Renal cortical epithelial cell (primary cell): ENCODE measurements around the gene C3AR1. TPM values are rescaled to one million over a fixed set of nuclear protein-coding genes. Genes with fewer than 3 reads are reported as not detected.
"Not testable (repeated sequence)": the region's sequence is repeated elsewhere in the genome, so short reads cannot be mapped to it uniquely, and the experiment has no call there.

Experiments used
- DNase-seq: peaks from one replicate; pipeline ENCODE4 v3.0.0-alpha.2; 2011; ENCODE audit warnings: low read depth
- total RNA-seq: library from RNA; depleted of rRNA; stranded (reverse); fragments of >200 nt; gene quantifications from 2 replicates; pipeline ENCODE4 v1.2.3, GENCODE V29; 2014

Gene C3AR1
- 0.17 and 0.30 TPM in 2 replicates for total RNA-seq

DNA sequence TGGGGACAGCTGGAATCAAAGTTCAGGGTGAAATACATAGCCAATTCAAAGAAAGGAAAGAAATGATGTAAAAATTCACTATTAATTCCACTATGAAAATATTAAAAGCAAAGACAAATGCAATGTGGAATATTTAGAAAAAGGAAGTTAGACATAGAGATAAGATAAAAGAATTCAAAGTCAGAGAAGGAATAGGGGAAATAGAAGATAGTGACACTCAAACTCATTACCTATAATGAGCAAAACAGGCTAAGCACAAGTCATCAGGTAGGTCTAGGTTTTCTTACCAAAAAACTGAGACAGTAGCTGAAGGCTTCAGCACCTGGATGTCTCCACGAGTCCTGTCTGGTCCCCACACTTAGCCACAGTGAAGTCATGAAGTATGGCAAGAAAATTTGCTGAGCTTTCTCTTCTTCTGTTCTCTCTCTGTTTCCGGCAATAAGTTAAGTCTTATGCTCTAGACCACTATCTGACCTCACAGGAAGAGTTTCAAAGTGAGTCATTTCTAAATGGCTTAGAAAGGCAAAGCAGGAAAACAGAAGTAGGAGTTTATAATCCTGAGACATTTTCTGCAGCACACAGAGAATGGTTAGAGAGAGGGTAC, at the start of gene C3AR1:
TSS of gene C3AR1 (minus strand) at position 369 of the 604 bp plus-strand sequence. CDS start 6,174 bp downstream, outside the sequence.
- peak; percentile 70 for DNase-seq

DNA sequence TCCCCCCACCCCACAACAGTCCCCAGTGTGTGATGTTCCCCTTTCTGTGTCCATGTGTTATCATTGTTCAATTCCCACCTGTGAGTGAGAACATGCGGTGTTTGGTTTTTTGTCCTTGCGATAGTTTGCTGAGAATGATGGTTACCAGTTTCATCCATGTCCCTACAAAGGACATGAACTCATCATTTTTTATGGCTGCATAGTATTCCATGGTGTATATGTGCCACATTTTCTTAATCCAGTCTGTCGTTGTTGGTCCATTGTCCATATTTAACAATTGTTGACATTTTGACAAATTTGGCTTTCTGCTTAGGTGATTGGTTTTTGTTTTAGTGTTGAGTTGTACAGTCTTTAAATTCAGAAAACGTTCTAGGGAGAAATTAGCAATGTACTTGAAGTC, 47.0 kb upstream of the C3AR1 start:
- not testable (repeated sequence) for DNase-seq

DNA sequence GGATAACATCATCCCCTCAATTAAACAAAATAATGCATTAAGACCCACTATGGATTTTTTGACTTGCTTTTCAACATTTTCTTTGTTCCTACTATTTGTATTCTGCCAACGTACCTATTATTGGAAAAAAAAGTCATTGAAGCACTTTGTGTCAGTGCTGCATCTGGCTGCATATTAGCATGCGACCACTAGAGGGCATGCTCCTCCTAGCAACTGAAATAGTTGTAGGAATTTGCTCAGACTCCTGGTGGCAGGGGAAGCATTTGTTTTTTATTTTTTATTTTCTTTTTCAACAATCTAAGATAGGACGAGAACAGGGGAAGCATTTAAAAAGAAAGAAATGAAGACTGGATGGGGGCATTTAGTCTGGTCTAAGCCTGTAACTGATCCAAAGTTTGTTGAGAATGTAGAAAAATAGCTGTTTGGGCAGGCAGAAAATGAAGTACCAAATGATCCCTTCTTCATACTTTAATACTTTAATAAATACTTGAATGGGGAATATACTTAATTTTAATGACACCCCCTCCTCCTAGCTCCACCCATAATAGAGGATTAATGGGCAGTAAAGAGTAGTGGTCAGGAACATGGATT, 42.7 kb upstream of the C3AR1 start:
- peak; percentile 74 for DNase-seq

DNA sequence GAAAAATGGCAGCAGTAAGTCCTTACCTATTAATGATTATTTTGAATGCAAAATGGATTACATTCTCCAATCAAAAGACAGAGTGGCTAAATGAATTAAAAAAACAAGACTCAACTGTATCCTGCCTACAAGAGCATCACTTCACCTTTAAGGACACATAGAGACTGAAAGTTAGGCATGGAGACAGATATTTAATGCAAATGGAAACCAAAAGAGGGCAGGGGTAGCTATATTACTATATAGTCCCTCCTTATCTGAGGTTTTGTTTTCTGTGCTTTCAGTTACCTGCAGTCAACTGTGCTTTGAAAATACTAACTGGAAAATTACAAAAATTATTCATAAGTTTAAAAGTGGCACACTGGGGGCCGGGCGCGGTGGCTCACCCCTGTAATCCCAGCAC, 33.1 kb upstream of the C3AR1 start:
- no peak for DNase-seq

DNA sequence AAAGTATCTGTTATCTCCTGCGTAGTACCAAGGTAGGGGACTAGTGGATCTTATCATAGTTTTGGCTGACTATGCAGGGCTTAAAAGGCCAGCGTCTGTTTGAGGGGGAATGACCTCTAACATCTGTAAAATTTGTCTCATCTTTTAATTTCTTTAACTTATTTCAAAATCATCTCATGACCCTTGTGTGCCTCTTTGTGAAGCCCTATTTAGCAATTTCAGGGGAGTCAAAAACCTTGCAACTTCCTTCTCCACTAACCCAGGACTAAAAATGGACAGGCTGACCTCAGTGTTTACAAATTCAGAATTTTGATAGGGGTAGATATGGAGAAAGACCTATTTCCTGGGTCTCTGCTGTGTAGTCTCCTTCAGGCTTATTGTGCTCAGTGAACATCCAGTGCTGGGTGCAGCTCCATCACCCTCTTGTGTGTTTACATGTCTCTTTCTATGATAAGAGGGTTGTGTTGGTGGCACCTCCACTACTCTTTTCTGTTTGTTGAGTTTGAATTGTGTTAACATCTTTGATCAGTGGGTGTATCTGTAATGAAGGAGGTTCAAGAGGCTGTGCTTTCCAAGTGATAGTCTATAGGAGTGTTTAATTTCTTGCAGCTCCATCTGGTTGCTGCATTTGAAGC, 30.2 kb upstream of the C3AR1 start:
- DNase-seq = no peak

DNA sequence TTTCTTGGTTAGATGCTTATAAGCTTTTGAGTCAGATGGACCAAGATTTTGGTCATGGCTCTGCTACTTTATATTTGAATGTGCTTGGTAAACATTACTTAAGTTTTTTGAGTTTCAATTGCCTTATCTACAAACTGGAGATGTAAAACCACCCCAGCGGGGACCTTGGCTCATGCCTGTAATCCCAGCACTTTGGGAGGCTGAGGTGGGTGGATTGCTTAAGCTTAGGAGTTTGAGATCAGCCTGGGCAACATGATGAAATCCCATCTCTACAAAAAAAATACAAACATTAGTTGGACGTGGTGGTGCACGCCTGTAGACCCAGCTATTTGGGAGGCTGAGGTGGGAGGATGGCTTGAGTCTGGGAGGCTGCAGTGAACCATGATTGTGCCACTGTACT, 27.1 kb upstream of the C3AR1 start:
- DNase-seq = no peak

DNA sequence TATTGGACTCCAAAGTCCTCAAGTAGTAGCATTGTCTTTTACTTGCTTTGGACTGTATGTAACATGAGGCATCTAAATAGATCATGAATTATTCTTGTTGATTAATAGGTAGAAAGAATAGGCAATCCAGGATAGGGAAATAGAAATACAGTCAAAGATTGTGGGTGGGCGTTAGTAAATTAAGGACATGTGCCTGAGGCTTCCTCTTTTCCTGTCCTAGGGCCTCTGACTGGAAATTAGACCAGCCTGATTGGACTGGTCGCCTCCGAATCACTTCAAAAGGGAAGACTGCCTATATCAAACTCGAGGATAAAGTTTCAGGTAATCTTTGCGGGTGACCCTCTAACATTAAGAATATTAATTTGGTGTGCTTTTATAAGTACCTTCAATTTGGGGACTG, 23.6 kb upstream of the C3AR1 start:
- DNase-seq = no peak

DNA sequence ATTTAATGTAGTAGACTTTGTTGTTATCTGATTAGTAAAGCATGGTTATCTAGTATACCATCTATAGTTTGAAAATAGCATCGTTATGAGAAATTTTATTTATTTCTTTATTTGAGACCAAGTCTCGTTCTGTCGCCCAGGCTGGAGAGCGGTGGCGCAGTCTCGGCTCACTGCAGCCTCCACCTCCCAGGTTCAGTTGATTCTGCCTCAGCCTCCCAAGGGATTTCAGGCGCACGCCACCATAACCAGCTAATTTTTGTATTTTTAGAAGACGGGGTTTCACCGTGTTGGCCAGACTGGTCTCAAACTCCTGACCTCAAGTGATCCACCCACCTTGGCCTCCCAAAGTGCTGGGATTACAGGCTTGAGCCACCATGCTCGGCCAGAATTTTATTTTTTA, 23.1 kb upstream of the C3AR1 start:
- DNase-seq = not testable (repeated sequence)

DNA sequence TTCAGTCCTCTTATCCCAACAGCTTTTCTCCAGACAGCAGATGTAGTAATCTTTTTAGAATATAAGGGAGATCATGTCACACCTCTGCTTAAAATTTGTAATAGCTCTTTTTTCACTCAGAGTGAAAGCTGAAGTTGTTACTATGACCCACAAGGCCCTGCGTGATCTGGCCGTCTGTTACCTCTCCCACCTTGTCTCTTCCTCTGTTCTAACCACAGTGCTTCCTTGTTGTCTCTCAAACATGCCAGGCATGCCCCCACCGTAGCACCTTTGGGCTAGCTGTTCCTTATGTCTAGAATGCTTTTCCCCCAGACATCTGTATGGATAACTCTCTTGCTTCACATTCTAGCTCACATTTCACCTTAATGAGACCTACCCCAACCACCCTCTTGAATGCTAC, 22.4 kb upstream of the C3AR1 start:
- DNase-seq = no peak

DNA sequence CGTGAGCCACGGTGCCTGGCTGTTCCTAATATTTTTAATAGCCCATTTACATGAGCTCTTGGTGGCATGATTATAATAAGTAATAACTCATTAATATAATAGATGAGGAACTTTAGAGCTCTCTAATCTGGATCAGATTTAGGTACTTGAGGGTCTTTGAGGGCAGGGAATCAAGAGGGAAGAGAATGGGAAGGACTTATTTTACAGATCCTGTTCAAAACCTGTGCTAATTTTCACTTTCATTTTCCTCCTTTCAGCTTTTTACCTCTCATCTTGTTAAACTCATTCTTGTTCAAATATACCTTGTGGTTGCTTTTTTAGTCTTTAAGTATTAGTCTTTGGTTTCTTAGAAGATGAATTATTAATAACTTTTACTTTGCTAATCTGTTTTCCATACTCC, 21.5 kb upstream of the C3AR1 start:
- DNase-seq = no peak

DNA sequence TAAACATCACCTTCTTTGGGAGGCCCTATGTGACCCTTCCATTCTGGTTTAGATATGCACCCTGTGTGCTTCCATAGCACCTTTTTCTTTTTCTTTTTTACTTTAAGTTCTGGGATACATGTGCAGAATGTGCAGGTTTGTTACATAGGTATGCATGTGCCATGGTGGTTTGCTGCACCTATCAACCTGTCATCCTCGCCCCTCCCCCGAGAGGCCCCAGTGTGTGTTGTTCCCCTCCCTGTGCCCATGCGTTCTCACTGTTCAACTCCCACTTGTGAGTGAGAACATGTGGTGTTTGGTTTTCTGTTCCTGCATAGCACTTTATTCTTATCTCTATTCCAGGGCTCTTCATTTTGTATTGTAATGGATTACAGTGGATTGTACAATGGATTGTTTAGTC, 18.2 kb upstream of the C3AR1 start:
- not testable (repeated sequence) for DNase-seq

DNA sequence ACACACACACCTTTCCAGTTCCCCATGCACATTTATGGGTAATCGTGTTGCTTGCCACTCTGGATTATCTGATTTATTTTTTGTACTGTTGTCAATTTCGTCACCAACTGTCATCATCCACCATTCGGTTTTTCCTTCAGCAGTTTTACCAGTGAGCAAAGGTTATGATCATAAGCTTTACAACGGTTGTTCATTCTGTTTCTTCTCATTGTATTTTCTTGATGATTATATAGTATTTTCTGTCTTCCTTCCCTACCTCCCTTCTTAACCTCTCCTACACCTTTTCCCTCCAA, 16.6 kb upstream of the C3AR1 start:
- no peak for DNase-seq

DNA sequence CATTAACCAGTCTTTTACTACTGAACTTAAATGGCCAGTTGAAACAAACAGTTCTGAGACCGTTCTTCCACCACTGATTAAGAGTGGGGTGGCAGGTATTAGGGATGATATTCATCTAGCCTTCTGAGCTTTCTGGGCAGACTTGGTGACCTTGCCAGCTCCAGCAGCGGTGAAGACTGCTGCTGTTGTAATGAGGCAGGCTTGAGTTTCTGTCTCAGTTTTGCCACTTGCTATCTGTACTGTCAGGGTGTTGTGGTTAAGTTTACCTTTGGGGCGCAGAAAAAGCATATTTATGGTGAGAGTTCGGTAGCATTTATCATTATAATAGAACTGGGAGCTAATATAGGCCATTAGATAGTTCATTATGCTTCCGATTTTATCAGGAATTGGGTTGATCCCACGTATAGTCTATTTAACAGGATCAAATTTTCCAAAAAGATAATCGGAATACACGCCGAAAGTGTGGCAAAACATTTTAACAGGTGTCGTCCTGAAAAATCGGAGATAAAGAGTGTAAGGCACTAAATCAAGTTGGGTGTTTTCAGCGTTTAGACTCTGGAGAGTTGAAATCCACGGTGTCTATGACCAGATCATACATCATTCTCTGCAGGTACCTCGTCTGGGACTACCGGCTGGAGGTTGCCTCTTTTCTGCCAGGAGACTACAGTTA, 15.2 kb upstream of the C3AR1 start:
- peak; percentile 10 for DNase-seq

DNA sequence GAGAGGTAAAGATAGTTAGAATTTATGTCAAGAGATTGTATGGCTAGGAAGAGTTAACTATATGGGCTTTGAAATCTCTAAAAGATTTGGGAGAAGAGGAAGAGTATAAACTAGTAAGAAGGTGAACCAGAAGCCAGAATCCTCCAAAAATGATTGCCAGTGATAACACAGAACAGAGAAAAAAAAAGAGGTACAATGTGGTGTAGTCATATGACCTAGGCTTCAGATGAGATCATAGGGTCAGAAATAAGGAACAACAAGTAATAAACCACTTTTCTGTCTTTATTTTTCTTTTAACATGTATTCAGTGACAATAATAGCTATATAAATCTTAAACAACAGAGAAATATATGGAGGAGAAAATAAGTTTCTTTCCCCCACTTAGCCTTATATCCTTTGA, 14.0 kb upstream of the C3AR1 start:
- DNase-seq = no peak

DNA sequence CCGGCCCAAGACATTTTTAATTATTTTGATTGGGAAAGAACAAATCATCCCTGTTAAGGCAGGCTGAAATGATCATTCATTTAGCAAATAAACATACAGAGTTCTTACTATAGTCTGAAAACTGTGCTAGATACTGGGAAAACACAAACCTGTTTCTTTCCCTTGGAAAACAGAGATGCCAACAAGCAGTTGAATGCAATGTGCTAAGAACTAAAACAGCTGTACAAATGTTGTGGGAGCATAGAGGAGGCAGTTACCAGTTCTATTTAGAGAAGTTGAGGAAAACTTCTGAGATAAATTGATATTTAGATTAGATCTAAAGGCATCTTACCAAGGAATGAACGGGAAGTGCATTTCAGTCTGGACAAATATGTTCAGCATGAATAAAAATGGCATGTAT, 12.8 kb upstream of the C3AR1 start:
- no peak for DNase-seq

DNA sequence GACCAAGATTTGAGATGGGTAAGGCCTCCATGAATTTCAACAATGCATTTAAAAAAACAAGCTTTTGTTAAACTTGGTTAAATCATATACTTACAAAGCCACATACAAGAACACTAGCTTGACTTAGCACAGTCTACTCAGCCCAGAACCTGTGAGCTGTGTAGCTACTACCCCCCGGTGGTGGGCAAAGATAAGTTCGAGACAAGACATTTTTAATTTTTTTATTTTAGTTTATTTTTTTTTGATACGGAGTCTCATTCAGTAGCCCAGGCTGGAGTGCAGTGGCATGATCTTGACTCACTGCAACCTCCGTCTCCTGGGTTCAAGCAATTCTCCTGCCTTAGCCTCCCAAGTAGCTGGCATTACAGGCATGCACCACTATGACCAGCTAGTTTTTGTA, 12.2 kb upstream of the C3AR1 start:
- peak; percentile 73 for DNase-seq

DNA sequence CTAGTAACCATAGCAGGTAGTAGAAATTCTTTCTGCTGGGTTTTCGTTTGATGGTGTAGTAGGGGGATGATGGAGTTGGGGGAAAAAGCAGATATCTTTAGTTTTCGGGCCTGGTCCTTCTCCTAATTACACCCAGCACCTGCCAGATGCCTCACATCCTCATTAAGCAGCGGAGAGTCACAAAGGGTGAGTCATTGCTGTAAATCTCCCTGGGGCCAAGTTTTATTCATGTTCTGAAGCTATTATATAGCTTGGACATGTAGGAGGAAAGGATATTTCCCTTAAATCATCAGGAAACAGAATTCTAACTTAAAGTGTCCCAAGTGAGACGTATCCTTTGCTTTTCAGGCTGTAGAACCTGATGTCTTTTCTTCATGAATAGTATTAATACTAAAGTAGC, 11.0 kb upstream of the C3AR1 start:
- DNase-seq = peak; percentile 73

DNA sequence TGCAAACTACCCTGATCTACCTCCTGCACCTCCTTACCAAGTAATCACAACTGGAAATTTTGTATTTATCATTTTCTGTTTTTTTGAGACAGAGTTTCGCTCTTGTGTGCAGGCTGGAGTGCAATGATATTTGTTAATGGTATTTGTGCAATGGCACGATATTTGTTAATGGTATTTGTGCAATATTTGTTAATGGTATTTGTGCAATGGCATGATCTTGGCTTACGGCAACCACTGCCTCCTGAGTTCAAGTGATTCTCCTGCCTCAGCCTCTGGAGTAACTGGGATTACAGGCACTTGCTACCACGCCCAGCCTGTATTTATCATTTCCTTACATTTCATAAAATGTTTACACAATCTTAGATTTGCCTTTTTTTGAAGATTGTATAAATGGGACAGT, 10.2 kb upstream of the C3AR1 start:
- DNase-seq = no peak

DNA sequence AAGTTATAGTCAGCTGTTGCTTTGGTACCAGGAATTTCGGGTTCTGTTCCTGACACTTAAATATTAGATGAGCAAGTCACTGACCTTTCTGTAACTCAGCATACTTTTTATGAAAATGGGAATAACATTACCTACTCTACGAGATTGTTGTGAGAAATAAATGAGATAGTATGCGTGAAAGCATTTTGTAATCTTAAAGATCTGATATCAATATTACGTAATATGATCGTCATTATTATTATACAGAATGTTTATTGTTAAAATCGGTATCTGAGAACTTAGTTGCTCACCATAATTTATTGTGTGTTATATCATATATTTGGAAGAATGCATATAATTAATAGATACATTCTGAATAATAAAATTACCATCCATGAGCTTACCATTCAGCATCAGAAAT, 9.8 kb upstream of the C3AR1 start:
- no peak for DNase-seq

DNA sequence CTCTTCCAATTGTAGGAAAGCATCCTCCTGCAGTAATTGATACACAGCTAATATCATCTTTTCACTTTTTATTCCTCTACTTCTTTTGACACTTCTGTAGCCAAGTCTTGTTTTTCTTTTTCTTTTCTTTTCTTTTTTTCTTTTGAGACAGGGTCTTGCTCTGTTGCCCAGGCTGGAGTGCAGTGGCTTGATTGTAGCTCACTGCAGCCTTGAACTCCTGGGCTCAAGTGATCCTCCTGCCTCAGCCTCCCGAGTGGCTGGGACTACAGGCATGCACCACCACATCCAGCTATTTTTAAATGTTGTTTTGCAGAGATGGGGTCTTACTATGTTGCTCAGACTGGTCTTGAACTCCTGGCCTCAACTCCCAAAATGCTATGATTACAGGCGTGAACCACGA, 5.7 kb upstream of the C3AR1 start:
- not testable (repeated sequence) for DNase-seq

DNA sequence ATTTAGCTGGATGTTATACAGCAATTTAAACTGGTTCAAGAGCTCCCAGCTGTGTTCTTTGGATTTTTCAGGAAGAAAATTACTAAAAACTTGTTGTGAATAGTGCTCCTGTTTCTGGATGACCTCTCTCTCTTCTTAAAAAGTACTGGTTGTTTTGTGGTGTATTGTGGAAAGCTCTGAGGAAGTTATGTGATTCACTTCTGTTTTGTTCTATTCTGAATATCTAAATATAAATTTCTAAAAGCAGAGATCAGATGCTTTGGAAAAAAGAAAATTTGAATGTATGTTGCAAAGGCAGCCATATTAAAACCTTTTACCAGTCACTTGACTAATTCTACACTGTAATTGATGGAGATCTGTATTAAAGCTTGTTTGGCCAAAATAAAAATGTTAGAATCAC, 3.4 kb upstream of the C3AR1 start:
- no peak for DNase-seq

DNA sequence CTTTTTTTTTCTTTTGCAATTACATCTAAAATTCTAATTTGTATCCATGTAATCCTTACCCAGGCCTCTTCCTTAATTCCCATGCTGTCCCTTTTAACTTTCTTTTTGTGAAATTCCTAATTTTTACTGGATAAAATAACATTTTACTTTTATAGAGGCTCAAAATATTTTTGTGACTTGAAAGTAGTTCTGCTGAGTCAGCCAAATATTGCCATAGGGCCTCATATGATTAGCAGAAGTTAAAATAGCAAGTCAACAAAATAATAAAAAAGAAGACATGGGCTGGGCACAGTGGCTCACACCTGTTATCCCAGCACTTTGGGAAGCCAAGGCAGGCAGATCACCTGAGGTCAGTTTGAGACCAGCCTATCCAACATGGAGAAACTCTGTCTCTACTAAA, 2.0 kb downstream of the C3AR1 start:
- no peak for DNase-seq

DNA sequence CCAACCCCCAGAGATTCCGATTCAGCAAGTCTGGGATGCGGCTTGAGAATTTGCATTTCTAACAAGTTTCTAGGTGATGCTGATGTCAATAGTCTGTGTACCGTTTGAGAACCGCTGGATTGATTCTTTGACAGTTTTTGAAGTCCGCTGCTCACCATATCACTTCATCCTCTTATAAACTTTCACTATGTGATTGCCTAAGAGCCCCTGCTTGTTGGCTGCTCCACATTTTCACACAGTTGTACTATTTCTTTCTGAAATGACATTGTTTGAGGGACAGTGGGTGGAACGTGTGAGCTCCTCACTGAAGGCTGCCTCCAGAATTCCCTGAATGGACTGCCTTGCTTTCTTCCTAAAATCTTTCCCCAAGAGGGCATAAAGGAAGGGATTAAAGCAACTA, 7.7 kb downstream of the C3AR1 start:
- no peak for DNase-seq
